OCI-LY1 (cell line): ENCODE measurements around the gene CERS6.

Source experiments
- H2AFZ ChIP-seq: fragments of 200-600 bp; sonication (generic), shearing (Covaris generic); 2 replicates; pipeline ENCODE4 v1.6.0; 2014; ENCODE audit warnings: antibody characterized with exemption, mild to moderate bottlenecking, low read length
- H3F3A ChIP-seq: fragments of 200-600 bp; sonication (generic), shearing (Covaris generic); 2 replicates; pipeline ENCODE4 v1.6.0; 2014; ENCODE audit warnings: mild to moderate bottlenecking, antibody characterized with exemption, low read length, moderate library complexity; ENCODE audit not compliant: insufficient read depth
- H3K27ac ChIP-seq: fragments of 200-600 bp; sonication (generic); 2 replicates; pipeline ENCODE4 v1.5.1; 2014; ENCODE audit warnings: low read length, mixed run types, mild to moderate bottlenecking, low read depth; ENCODE audit not compliant: poor library complexity, severe bottlenecking
- H3K27me3 ChIP-seq: fragments of 200-600 bp; sonication (generic); 2 replicates; pipeline ENCODE4 v1.6.0; 2014; ENCODE audit warnings: antibody characterized with exemption, mild to moderate bottlenecking, low read length, moderate library complexity; ENCODE audit not compliant: insufficient read depth
- H3K36me3 ChIP-seq: fragments of 200-600 bp; sonication (generic); 2 replicates; pipeline ENCODE4 v1.6.1; 2014; ENCODE audit warnings: mild to moderate bottlenecking, antibody characterized with exemption, low read length, moderate library complexity, mixed read lengths; ENCODE audit not compliant: insufficient read depth
- H3K4me1 ChIP-seq: fragments of 200-600 bp; sonication (generic); 2 replicates; pipeline ENCODE4 v1.5.1; 2014; ENCODE audit warnings: mild to moderate bottlenecking, low read length, moderate library complexity; ENCODE audit not compliant: insufficient read depth, severe bottlenecking
- H3K4me2 ChIP-seq: fragments of 200-600 bp; sonication (generic), shearing (Covaris generic); 2 replicates; pipeline ENCODE4 v1.6.1; 2014; ENCODE audit warnings: low read length
- H3K4me3 ChIP-seq: fragments of 200-600 bp; sonication (generic); 2 replicates; pipeline ENCODE4 v1.5.1; 2014; ENCODE audit warnings: low read length, low read depth, mild to moderate bottlenecking, mixed read lengths; ENCODE audit not compliant: poor library complexity, severe bottlenecking
- H3K79me2 ChIP-seq: fragments of 200-600 bp; shearing (Covaris generic); 2 replicates; pipeline ENCODE4 v1.6.1; 2016; ENCODE audit warnings: mixed run types, low read length, mixed read lengths; ENCODE audit not compliant: insufficient read depth
- H3K9ac ChIP-seq: fragments of 200-600 bp; sonication (generic), shearing (Covaris generic); 2 replicates; pipeline ENCODE4 v1.6.1; 2014; ENCODE audit warnings: mild to moderate bottlenecking, low read length, mixed read lengths
- H3K9me2 ChIP-seq: fragments of 200-600 bp; sonication (generic), shearing (Covaris generic); 2 replicates; pipeline ENCODE4 v1.6.1; 2014; ENCODE audit warnings: low read depth, mild to moderate bottlenecking, low read length, mixed read lengths
- H3K9me3 ChIP-seq: fragments of 200-600 bp; shearing (Covaris generic); 2 replicates; pipeline ENCODE4 v1.6.1; 2014; ENCODE audit warnings: low read length, mixed read lengths
- H4K20me1 ChIP-seq: fragments of 200-600 bp; sonication (generic), shearing (Covaris generic); 2 replicates; pipeline ENCODE4 v1.6.0; 2016; ENCODE audit warnings: mild to moderate bottlenecking, low read length; ENCODE audit not compliant: insufficient read depth
- EZH2 ChIP-seq: fragments of 200-600 bp; sonication (generic), shearing (Covaris generic); IDR thresholded peaks from 2 replicates; pipeline ENCODE4 v1.8.0; 2017; ENCODE audit warnings: borderline replicate concordance, mixed run types, mild to moderate bottlenecking, antibody characterized with exemption, low read length, moderate library complexity, mixed read lengths
- TF ChIP-seq, protein P1 (sequence below): fragments of 200-600 bp; sonication (generic), shearing (Covaris generic); IDR thresholded peaks from 2 replicates; pipeline ENCODE4 v1.5.1; 2017; ENCODE audit warnings: mild to moderate bottlenecking, antibody characterized with exemption, low read length, moderate library complexity, mixed read lengths

CERS6 gene

DNA sequence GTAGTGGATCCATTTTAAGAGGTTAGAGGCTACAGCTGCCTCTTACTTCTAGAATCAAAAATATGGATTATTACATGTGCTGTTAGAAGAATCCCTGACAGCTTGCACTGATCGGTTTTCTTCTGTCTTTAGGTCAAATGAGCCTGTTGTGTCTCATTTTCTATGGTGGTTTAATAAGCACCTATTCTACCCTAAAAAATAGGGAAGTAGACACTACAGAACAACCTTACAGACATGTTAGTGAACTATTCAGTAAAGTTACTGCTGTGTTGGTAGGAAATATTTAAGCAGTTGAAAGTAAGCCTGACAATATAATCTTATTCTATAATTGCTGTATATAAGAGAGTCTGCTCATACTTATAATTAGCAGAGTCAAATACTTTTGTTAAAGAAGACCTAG, 177.8 kb downstream of the CERS6 start:
- Histone ChIP-seq H4K20me1 (no peaks in the 10 kb centered on the region), H3K36me3 (no peaks in the 10 kb centered on the region), H3K4me2 (no peak overlapping the region), H2AFZ (no peak overlapping the region), H3K9ac (no peak overlapping the region), H3K4me1 (no peaks in the 10 kb centered on the region), H3F3A (no peaks in the 10 kb centered on the region), H3K4me3 (no peak overlapping the region), H3K79me2 (no peaks in the 10 kb centered on the region), H3K9me2 (no peaks in the 10 kb centered on the region), H3K27me3 (no peaks in the 10 kb centered on the region), H3K9me3 (no peaks in the 10 kb centered on the region), H3K27ac (no peak overlapping the region)
- TF ChIP-seq, protein P1, sequence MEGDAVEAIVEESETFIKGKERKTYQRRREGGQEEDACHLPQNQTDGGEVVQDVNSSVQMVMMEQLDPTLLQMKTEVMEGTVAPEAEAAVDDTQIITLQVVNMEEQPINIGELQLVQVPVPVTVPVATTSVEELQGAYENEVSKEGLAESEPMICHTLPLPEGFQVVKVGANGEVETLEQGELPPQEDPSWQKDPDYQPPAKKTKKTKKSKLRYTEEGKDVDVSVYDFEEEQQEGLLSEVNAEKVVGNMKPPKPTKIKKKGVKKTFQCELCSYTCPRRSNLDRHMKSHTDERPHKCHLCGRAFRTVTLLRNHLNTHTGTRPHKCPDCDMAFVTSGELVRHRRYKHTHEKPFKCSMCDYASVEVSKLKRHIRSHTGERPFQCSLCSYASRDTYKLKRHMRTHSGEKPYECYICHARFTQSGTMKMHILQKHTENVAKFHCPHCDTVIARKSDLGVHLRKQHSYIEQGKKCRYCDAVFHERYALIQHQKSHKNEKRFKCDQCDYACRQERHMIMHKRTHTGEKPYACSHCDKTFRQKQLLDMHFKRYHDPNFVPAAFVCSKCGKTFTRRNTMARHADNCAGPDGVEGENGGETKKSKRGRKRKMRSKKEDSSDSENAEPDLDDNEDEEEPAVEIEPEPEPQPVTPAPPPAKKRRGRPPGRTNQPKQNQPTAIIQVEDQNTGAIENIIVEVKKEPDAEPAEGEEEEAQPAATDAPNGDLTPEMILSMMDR, result no peak
- TF ChIP-seq EZH2, result no peak

DNA sequence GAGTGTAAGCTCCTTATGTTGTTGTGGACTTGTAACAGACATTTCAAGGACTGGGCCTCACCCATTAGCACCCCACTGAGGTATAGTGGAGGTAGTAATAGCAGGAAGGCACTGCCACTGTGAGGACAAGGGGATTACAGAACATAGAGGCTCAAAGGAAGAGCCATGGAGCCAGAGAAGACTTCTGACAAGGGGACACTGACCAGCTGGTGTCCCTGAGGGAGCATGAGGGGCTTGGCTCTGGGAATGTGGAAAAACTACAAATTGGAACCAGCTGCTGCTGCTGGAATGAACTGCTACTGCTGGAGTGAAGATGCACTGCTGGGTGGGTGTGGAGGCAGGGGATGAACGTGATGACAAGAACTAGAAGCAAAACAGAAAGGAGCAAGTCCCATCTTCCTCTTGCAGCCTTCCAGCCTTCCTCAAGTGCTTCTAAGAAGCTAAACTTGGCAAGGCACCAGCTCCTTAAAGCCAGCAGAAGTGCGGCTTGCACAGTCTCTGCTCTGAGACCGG, 179.0 kb downstream of the CERS6 start:
- no peak overlapping the region for H3K9ac ChIP-seq
- H3K36me3 ChIP-seq, result no peaks in the 10 kb centered on the region
- no peak overlapping the region for H2AFZ ChIP-seq
- H3K27me3 ChIP-seq, result no peaks in the 10 kb centered on the region
- no peaks in the 10 kb centered on the region for H3K79me2 ChIP-seq
- no peak overlapping the region for H3K27ac ChIP-seq
- no peaks in the 10 kb centered on the region for H3K4me1 ChIP-seq
- H3K4me2 ChIP-seq, result no peak overlapping the region
- H3F3A ChIP-seq, result no peaks in the 10 kb centered on the region
- no peak overlapping the region for H3K4me3 ChIP-seq
- no peak for TF ChIP-seq EZH2
- TF ChIP-seq, protein P1, result no peak
- no peaks in the 10 kb centered on the region for H4K20me1 ChIP-seq
- H3K9me2 ChIP-seq, result no peaks in the 10 kb centered on the region
- H3K9me3 ChIP-seq, result no peaks in the 10 kb centered on the region

DNA sequence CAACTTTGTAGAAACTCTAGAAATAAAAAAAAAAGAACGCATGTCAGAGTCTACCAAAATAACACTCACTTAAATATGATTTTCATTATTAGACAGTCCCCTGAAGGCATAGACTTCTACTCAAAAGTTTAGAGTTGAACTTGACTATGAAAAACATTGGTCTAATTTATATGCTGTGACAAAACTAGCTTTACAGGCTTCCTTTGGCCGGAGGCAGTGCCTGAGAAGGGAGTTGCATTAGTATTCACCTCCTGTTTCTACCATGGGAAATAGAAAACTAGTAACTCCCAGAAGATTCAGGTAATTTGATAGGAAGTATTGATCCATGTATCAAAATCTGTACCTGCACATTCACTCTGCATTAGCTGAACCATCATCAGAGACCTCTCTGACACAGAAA, 182.9 kb downstream of the CERS6 start:
- TF ChIP-seq, protein P1, result no peak
- no peak for TF ChIP-seq EZH2
- Histone ChIP-seq H3K79me2 (no peaks in the 10 kb centered on the region), H3K27ac (no peak overlapping the region), H3K4me3 (no peak overlapping the region), H3F3A (no peaks in the 10 kb centered on the region), H3K4me1 (no peaks in the 10 kb centered on the region), H3K9me2 (no peaks in the 10 kb centered on the region), H3K9me3 (no peaks in the 10 kb centered on the region), H3K36me3 (no peaks in the 10 kb centered on the region), H3K4me2 (no peak overlapping the region), H4K20me1 (no peaks in the 10 kb centered on the region), H2AFZ (no peak overlapping the region), H3K27me3 (no peaks in the 10 kb centered on the region), H3K9ac (no peak overlapping the region)
